Kidney (tissue), 14 donors: ENCODE results near the gene ARFIP1. TPM values are rescaled to one million over a fixed set of nuclear protein-coding genes. Genes with fewer than 3 reads are reported as not detected.
"Not testable (repeated sequence)": the region's sequence is repeated elsewhere in the genome, so short reads cannot be mapped to it uniquely, and the experiment has no call there.

Source experiments
- DNase-seq, 5 donors: peaks; one replicate each; pipeline ENCODE4 v3.0.0-alpha.2; 2013 to 2020
- FAIRE-seq: peaks from 2 replicates; lab custom pipeline; 2012; peaks lifted over from hg19 to GRCh38; lab: Jason Lieb, UNC
- H3K27ac ChIP-seq, 2 donors: one replicate each; pipeline ENCODE4 v1.7.0; 2013; ENCODE audit warnings: low read depth in 2 of 2, low read length in 2 of 2, inconsistent platforms in 1 of 2
- H3K27me3 ChIP-seq: one replicate; pipeline ENCODE4 v1.7.1; 2013; ENCODE audit warnings: low read length, inconsistent platforms; ENCODE audit not compliant: control insufficient read depth, insufficient read depth
- H3K36me3 ChIP-seq, 3 donors: one replicate each; pipeline versions ENCODE4 v1.7.0 to v1.7.1; 2013; ENCODE audit warnings: low read length in 3 of 3, control low read depth in 1 of 3, inconsistent platforms in 1 of 3; ENCODE audit not compliant: insufficient read depth in 3 of 3, control insufficient read depth in 2 of 3
- H3K4me1 ChIP-seq, 3 donors: one replicate each; pipeline versions ENCODE4 v1.7.0 to v1.7.1; 2013; ENCODE audit warnings: low read length in 3 of 3, inconsistent platforms in 1 of 3, low read depth in 1 of 3; ENCODE audit not compliant: control insufficient read depth in 2 of 3, insufficient read depth in 2 of 3
- H3K4me3 ChIP-seq, 3 donors: one replicate each; pipeline versions ENCODE4 v1.7.0 to v1.8.1; 2013; ENCODE audit warnings: low read length in 3 of 3, control low read depth in 1 of 3, inconsistent platforms in 1 of 3
- H3K9ac ChIP-seq, 3 donors: one replicate each; pipeline versions ENCODE4 v1.7.0 to v1.7.1; 2013; ENCODE audit warnings: low read length in 3 of 3, control low read depth in 1 of 3, inconsistent platforms in 1 of 3
- H3K9me3 ChIP-seq, 3 donors: one replicate each; pipeline versions ENCODE4 v1.7.0 to v1.7.1; 2013; ENCODE audit warnings: low read length in 3 of 3, control low read depth in 1 of 3, inconsistent platforms in 1 of 3; ENCODE audit not compliant: control insufficient read depth in 2 of 3, insufficient read depth in 1 of 3
- CTCF ChIP-seq: IDR thresholded peaks from 3 replicates; pipeline ENCODE4 v1.5.1; 2012; ENCODE audit warnings: mild to moderate bottlenecking, moderate library complexity, borderline replicate concordance; ENCODE audit not compliant: insufficient read depth; ENCODE audit errors: extremely low read depth
- intact Hi-C: fragments of 100-400 bp; cut with DNase I; formaldehyde crosslinking; loops from one replicate; pipeline ENCODE4 v1.11.1; 2022
- polyA plus RNA-seq: library from polyadenylated mRNA; stranded (reverse); fragments of 350-450 nt; fragmentation: Illumina TruSeq; extraction: RNeasy Lipid Tissue Mini Kit (QIAGEN cat#74804); gene quantifications from one replicate; pipeline ENCODE4 v1.2.3, GENCODE V29; 2014; ENCODE audit warnings: low read depth, low replicate concordance; ENCODE audit not compliant: insufficient read depth
- total RNA-seq: library from RNA; stranded (reverse); fragmentation: NEBNext Ultra II Directional; extraction: Animal tissue kit (Norgen Biotek cat#: 25700); gene quantifications from one replicate; pipeline ENCODE4 v1.2.1, GENCODE V29; 2021
- donor health status: control.
- donor health status: control.
- donor health status: control.
- donor health status: control.
- donor health status: control.
- donor health status: DM: yes; HTN: yes; CAD: no.
- donor health status: Normal renal cell carcinoma (clear cell type).

The ARFIP1 gene
- total and polyA plus RNA-seq, 2 donors from 2014 or later = 23.2 to 39.1 TPM

- TF ChIP-seq CTCF = no peak
- no peaks in the 10 kb centered on the region for H3K27me3 ChIP-seq
- no peak overlapping the region for H3K4me3 ChIP-seq
- H3K9ac ChIP-seq = no peak overlapping the region
- H3K9me3 ChIP-seq = peaks cover 0 to 9% (median 0%) of the 10 kb centered on the region in 3 donors
- intact Hi-C loops = no loop called here
- no peak overlapping the region for H3K27ac ChIP-seq
- no peak for FAIRE-seq
- DNase-seq = no peak
- H3K4me1 ChIP-seq = no peaks in the 10 kb centered on the region
- H3K36me3 ChIP-seq = no peaks in the 10 kb centered on the region
Observed at GRCh38 chr4:152747444-152747843, 32.3 kb upstream of the ARFIP1 start.

GRCh38 chr4:152748619-152749018, 31.1 kb upstream of the ARFIP1 start:
- no peak for TF ChIP-seq CTCF
- H3K9ac ChIP-seq = no peak overlapping the region
- intact Hi-C loops = no loop called here
- peak in 1 of 5 donors; percentile 64 for DNase-seq
- no peak overlapping the region for H3K4me3 ChIP-seq
- H3K27me3 ChIP-seq = no peaks in the 10 kb centered on the region
- no peak overlapping the region for H3K27ac ChIP-seq
- no peaks in the 10 kb centered on the region for H3K4me1 ChIP-seq
- no peak for FAIRE-seq
- no peaks in the 10 kb centered on the region for H3K36me3 ChIP-seq
- peaks cover 0 to 9% (median 0%) of the 10 kb centered on the region in 3 donors for H3K9me3 ChIP-seq

GRCh38 chr4:152763796-152764195, 16.0 kb upstream of the ARFIP1 start:
- Histone ChIP-seq H3K9me3 (no peaks in the 10 kb centered on the region), H3K4me1 (no peaks in the 10 kb centered on the region), H3K27ac (no peak overlapping the region), H3K36me3 (no peaks in the 10 kb centered on the region), H3K9ac (no peak overlapping the region), H3K27me3 (no peaks in the 10 kb centered on the region), H3K4me3 (no peak overlapping the region)
- no peak for TF ChIP-seq CTCF
- FAIRE-seq (no peak), DNase-seq (no peak)
- intact Hi-C loops = no loop called here

- H3K4me3 ChIP-seq, intact Hi-C loops, H3K27ac ChIP-seq, DNase-seq, H3K4me1 ChIP-seq, FAIRE-seq, H3K9me3 ChIP-seq, H3K9ac ChIP-seq, H3K36me3 ChIP-seq, H3K27me3 ChIP-seq: not testable (repeated sequence)
Observed at GRCh38 chr4:152765069-152765737, 14.6 kb upstream of the ARFIP1 start.
